ENCODE results near the gene KIAA0586. TPM values are rescaled to one million over a fixed set of nuclear protein-coding genes. Genes with fewer than 3 reads are reported as not detected.
A peak's percentile ranks its signal among the peaks of the same experiment; 100 is the strongest.
"Not testable (repeated sequence)": the region's sequence is repeated elsewhere in the genome, so short reads cannot be mapped to it uniquely, and the experiment has no call there.

Gene KIAA0586
- total RNA-seq, 1 experiment from 2014 or later = 27.7 TPM

GRCh38 chr14:58547649-58548048 is 120.1 kb downstream of the KIAA0586 start:
- no peak for DNase-seq (ENCODE audit: low read depth)

- no peak for DNase-seq (ENCODE audit: low read depth)
Measured at GRCh38 chr14:58549105-58549757, 121.7 kb downstream of the KIAA0586 start.

GRCh38 chr14:58553959-58554358 is 126.4 kb downstream of the KIAA0586 start:
- no peak for DNase-seq (ENCODE audit: low read depth)

GRCh38 chr14:58555647-58556046 is 128.1 kb downstream of the KIAA0586 start:
- DNase-seq (ENCODE audit: low read depth) = no peak

- DNase-seq (ENCODE audit: low read depth) = no peak
Measured at GRCh38 chr14:58557242-58557641, 129.7 kb downstream of the KIAA0586 start.

GRCh38 chr14:58560208-58560607 is 132.7 kb downstream of the KIAA0586 start:
- DNase-seq (ENCODE audit: low read depth) = peak; percentile 25

- DNase-seq (ENCODE audit: low read depth) = no peak
Measured at GRCh38 chr14:58562141-58562540, 134.6 kb downstream of the KIAA0586 start.

GRCh38 chr14:58563978-58564377 is 136.5 kb downstream of the KIAA0586 start:
- no peak for DNase-seq (ENCODE audit: low read depth)

GRCh38 chr14:58565832-58566231 is 138.3 kb downstream of the KIAA0586 start:
- DNase-seq (ENCODE audit: low read depth) = no peak

GRCh38 chr14:58566979-58567378 is 139.5 kb downstream of the KIAA0586 start:
- no peak for DNase-seq (ENCODE audit: low read depth)

GRCh38 chr14:58568322-58568721 is 140.8 kb downstream of the KIAA0586 start:
- DNase-seq (ENCODE audit: low read depth) = no peak

GRCh38 chr14:58571256-58571655 is 143.7 kb downstream of the KIAA0586 start:
- no peak for DNase-seq (ENCODE audit: low read depth)

GRCh38 chr14:58571769-58572472 is 144.4 kb downstream of the KIAA0586 start:
- DNase-seq (ENCODE audit: low read depth) = peak; percentile 38

GRCh38 chr14:58572473-58572853 is 144.9 kb downstream of the KIAA0586 start:
- no peak for DNase-seq (ENCODE audit: low read depth)

GRCh38 chr14:58572863-58573262 is 145.3 kb downstream of the KIAA0586 start:
- no peak for DNase-seq (ENCODE audit: low read depth)

- DNase-seq (ENCODE audit: low read depth) = no peak
Measured at GRCh38 chr14:58574623-58575022, 147.1 kb downstream of the KIAA0586 start.

GRCh38 chr14:58575956-58576355 is 148.4 kb downstream of the KIAA0586 start:
- no peak for DNase-seq (ENCODE audit: low read depth)

GRCh38 chr14:58580035-58580434 is 152.5 kb downstream of the KIAA0586 start:
- not testable (repeated sequence) for DNase-seq (ENCODE audit: low read depth)

GRCh38 chr14:58581389-58581788 is 153.9 kb downstream of the KIAA0586 start:
- not testable (repeated sequence) for DNase-seq (ENCODE audit: low read depth)

GRCh38 chr14:58584383-58584782 is 156.9 kb downstream of the KIAA0586 start:
- no peak for DNase-seq (ENCODE audit: low read depth)

GRCh38 chr14:58587271-58587670 is 159.8 kb downstream of the KIAA0586 start:
- DNase-seq (ENCODE audit: low read depth) = peak; percentile 65

GRCh38 chr14:58588321-58588720 is 160.8 kb downstream of the KIAA0586 start:
- not testable (repeated sequence) for DNase-seq (ENCODE audit: low read depth)

- DNase-seq (ENCODE audit: low read depth) = no peak
Measured at GRCh38 chr14:58593977-58594376, 166.5 kb downstream of the KIAA0586 start.

All from M059J (cell line).